Mesenchymal stem cell (in vitro differentiated cells and primary cell): ENCODE data around the gene DCTN4.

Experiments used
- DNase-seq: peaks from one replicate; pipeline ENCODE4 v3.0.0-alpha.2; 2013
- H2AFZ ChIP-seq: one replicate; pipeline ENCODE4 v1.6.1; 2013; ENCODE audit warnings: low read depth, mild to moderate bottlenecking, control low read depth, inconsistent platforms, low read length, moderate library complexity
- H2AK5ac ChIP-seq: 2 replicates; pipeline ENCODE4 v1.6.1; 2013; ENCODE audit warnings: low read length, moderate library complexity, mild to moderate bottlenecking, inconsistent platforms; ENCODE audit not compliant: severe bottlenecking
- H2BK120ac ChIP-seq: one replicate; pipeline ENCODE4 v1.6.1; 2013; ENCODE audit warnings: low read depth, mild to moderate bottlenecking, inconsistent platforms, low read length, moderate library complexity
- H2BK12ac ChIP-seq, 2 experiments: one replicate each; pipeline ENCODE4 v1.6.1; 2013; ENCODE audit warnings: inconsistent platforms in 2 of 2, low read length in 2 of 2, mild to moderate bottlenecking in 2 of 2, moderate library complexity in 2 of 2, control low read depth in 1 of 2
- H2BK15ac ChIP-seq: one replicate; pipeline ENCODE4 v1.6.1; 2013; ENCODE audit warnings: mild to moderate bottlenecking, low read depth, inconsistent platforms; ENCODE audit not compliant: poor library complexity, severe bottlenecking
- H2BK5ac ChIP-seq: 2 replicates; pipeline ENCODE4 v1.6.1; 2013; ENCODE audit warnings: low read depth, mild to moderate bottlenecking, low read length, control low read depth, inconsistent platforms; ENCODE audit not compliant: poor library complexity, severe bottlenecking
- H3K14ac ChIP-seq, 2 experiments: one replicate each; pipeline ENCODE4 v1.6.1; 2013; ENCODE audit warnings: inconsistent platforms in 2 of 2, low read length in 2 of 2, control low read depth in 1 of 2, mild to moderate bottlenecking in 1 of 2, moderate library complexity in 1 of 2
- H3K18ac ChIP-seq, 2 experiments: one replicate each; pipeline ENCODE4 v1.6.1; 2013; ENCODE audit warnings: inconsistent platforms in 2 of 2, low read length in 2 of 2, control low read depth in 1 of 2, low read depth in 1 of 2, mild to moderate bottlenecking in 1 of 2
- H3K23ac ChIP-seq, 2 experiments: one replicate each; pipeline ENCODE4 v1.6.1; 2013; ENCODE audit warnings: inconsistent platforms in 2 of 2, low read length in 2 of 2, mild to moderate bottlenecking in 2 of 2, moderate library complexity in 2 of 2, control low read depth in 1 of 2
- H3K27ac ChIP-seq: 2 replicates; pipeline ENCODE4 v1.5.1; 2013; ENCODE audit warnings: mild to moderate bottlenecking, moderate library complexity, low read length, control low read depth, inconsistent platforms; ENCODE audit not compliant: poor library complexity, severe bottlenecking
- H3K27me3 ChIP-seq, 2 experiments: 2 replicates each; pipeline versions ENCODE4 v1.6.1 to v1.7.0; 2013; ENCODE audit warnings: low read length in 2 of 2, mild to moderate bottlenecking in 2 of 2, moderate library complexity in 2 of 2, control low read depth in 1 of 2, inconsistent platforms in 1 of 2; ENCODE audit not compliant: control insufficient read depth in 1 of 2, insufficient read depth in 1 of 2
- H3K36me3 ChIP-seq, 2 experiments: 2 replicates each; pipeline versions ENCODE4 v1.6.1 to v1.7.0; 2013; ENCODE audit warnings: low read length in 2 of 2, control low read depth in 1 of 2, inconsistent platforms in 1 of 2, low read depth in 1 of 2, mild to moderate bottlenecking in 1 of 2; ENCODE audit not compliant: insufficient read depth in 2 of 2, control insufficient read depth in 1 of 2
- H3K4ac ChIP-seq, 2 experiments: one replicate each; pipeline ENCODE4 v1.6.1; 2013; ENCODE audit warnings: inconsistent platforms in 2 of 2, low read length in 2 of 2, mild to moderate bottlenecking in 2 of 2, moderate library complexity in 2 of 2, control low read depth in 1 of 2, low read depth in 1 of 2
- H3K4me1 ChIP-seq: 2 replicates; pipeline ENCODE4 v1.6.1; 2013; ENCODE audit warnings: low read depth, low read length, control low read depth; ENCODE audit not compliant: control insufficient read depth, insufficient read depth
- H3K4me2 ChIP-seq: 2 replicates; pipeline ENCODE4 v1.6.1; 2013; ENCODE audit warnings: low read length, mild to moderate bottlenecking, inconsistent platforms; ENCODE audit not compliant: poor library complexity, severe bottlenecking
- H3K4me3 ChIP-seq, 2 experiments: 2 replicates each; pipeline versions ENCODE4 v1.5.1 to v1.7.0; 2013; ENCODE audit warnings: low read length in 2 of 2, mild to moderate bottlenecking in 2 of 2, control low read depth in 1 of 2, low read depth in 1 of 2; ENCODE audit not compliant: insufficient read depth in 1 of 2
- H3K79me1 ChIP-seq: replicated peaks from 2 replicates; pipeline ENCODE4 v1.6.1; 2013; ENCODE audit warnings: mild to moderate bottlenecking, control low read depth, low read length, inconsistent platforms; ENCODE audit not compliant: poor library complexity, severe bottlenecking
- H3K9ac ChIP-seq: 2 replicates; pipeline ENCODE4 v1.7.0; 2013; ENCODE audit warnings: mild to moderate bottlenecking, low read length, moderate library complexity
- H3K9me3 ChIP-seq: 2 replicates; pipeline ENCODE4 v1.7.0; 2013; ENCODE audit warnings: mild to moderate bottlenecking, low read length; ENCODE audit not compliant: control insufficient read depth
- H4K8ac ChIP-seq: one replicate; pipeline ENCODE4 v1.6.1; 2013; ENCODE audit warnings: inconsistent platforms, mild to moderate bottlenecking, low read length, moderate library complexity
- H4K91ac ChIP-seq: one replicate; pipeline ENCODE4 v1.6.1; 2013; ENCODE audit warnings: mild to moderate bottlenecking, low read length, inconsistent platforms
- WGBS: methylation state at CpG from one replicate; pipeline ENCODE4 v1.1.7; 2013; ENCODE audit warnings: mixed read lengths; 5-methylcytosine and 5-hydroxymethylcytosine counted together

DCTN4 gene

DNA sequence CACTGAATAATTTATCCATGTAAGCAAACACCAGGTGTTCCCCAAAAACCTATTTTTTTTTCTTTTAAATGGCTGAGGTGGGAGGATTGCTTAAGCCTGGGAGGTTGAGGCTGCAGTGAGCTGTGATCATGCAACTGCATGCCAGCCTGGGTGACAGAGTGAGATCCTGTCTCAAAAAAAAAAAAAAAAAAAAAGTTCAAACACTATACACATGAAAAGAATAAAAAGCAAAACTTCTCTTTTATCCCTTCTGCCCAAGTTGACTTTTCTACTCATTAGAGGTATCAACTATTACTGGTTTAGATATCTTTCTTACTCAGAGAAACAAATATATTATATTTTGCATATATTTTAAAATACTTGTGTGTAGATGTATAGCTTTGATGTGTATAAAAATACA lies 17.8 kb downstream of the DCTN4 start:
- Histone ChIP-seq H2BK15ac (no peak overlapping the region), H2AK5ac (no peak overlapping the region), H3K4me2 (no peak overlapping the region), H2AFZ (no peak overlapping the region), H3K18ac (no peak overlapping the region), H3K4me3 (no peak overlapping the region), H3K9me3 (no peaks in the 10 kb centered on the region), H2BK5ac (no peak overlapping the region), H2BK12ac (no peak overlapping the region), H3K27ac (no peak overlapping the region), H3K4ac (no peak overlapping the region), H3K14ac (no peak overlapping the region), H3K79me1 (peaks cover 3% of the 10 kb centered on the region), H2BK120ac (no peak overlapping the region), H4K91ac (no peak overlapping the region), H3K9ac (no peak overlapping the region), H4K8ac (no peak overlapping the region), H3K23ac (no peak overlapping the region), H3K27me3 (no peaks in the 10 kb centered on the region), H3K36me3 (peaks cover 3 to 53% of the 10 kb centered on the region in 2 experiments), H3K4me1 (no peaks in the 10 kb centered on the region)
- DNase-seq = no peak

DNA sequence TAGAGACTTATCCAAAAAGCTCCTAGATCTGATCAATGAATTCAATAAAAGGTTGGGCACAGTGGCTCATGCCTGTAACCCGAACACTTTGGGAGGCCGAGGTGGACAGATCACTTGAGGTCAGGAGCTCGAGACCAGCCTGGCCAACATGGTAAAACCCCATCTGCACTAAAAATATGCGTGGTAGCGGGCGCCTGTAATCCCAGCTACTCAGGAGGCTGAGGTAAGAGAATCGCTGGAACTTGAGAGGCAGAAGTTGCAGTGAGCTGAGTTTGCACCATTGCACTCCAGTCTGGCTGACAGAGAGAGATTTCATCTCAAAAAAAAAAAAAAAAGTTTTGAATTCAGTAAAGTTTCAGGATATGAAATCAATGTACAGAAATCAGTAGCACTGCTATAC lies 20.0 kb downstream of the DCTN4 start:
- H3K4me2 ChIP-seq = no peak overlapping the region
- DNase-seq = no peak
- no peak overlapping the region for H3K9ac ChIP-seq
- no peaks in the 10 kb centered on the region for H3K9me3 ChIP-seq
- H2AK5ac ChIP-seq = no peak overlapping the region
- peaks cover 15 to 73% of the 10 kb centered on the region in 2 experiments for H3K36me3 ChIP-seq
- no peak overlapping the region for H2BK5ac ChIP-seq
- H3K4ac ChIP-seq = no peak overlapping the region
- no peak overlapping the region for H4K91ac ChIP-seq
- H3K4me1 ChIP-seq = no peaks in the 10 kb centered on the region
- H3K23ac ChIP-seq = no peak overlapping the region
- no peak overlapping the region for H2BK15ac ChIP-seq
- no peak overlapping the region for H3K27ac ChIP-seq
- H3K27me3 ChIP-seq = no peaks in the 10 kb centered on the region
- H3K14ac ChIP-seq = no peak overlapping the region
- no peak overlapping the region for H4K8ac ChIP-seq
- H3K4me3 ChIP-seq = no peak overlapping the region
- peaks cover 19% of the 10 kb centered on the region for H3K79me1 ChIP-seq
- no peak overlapping the region for H3K18ac ChIP-seq
- 99% methylated on average over 7 of the region's 7 CpGs for WGBS
- H2AFZ ChIP-seq = no peak overlapping the region
- H2BK120ac ChIP-seq = no peak overlapping the region
- H2BK12ac ChIP-seq = no peak overlapping the region

DNA sequence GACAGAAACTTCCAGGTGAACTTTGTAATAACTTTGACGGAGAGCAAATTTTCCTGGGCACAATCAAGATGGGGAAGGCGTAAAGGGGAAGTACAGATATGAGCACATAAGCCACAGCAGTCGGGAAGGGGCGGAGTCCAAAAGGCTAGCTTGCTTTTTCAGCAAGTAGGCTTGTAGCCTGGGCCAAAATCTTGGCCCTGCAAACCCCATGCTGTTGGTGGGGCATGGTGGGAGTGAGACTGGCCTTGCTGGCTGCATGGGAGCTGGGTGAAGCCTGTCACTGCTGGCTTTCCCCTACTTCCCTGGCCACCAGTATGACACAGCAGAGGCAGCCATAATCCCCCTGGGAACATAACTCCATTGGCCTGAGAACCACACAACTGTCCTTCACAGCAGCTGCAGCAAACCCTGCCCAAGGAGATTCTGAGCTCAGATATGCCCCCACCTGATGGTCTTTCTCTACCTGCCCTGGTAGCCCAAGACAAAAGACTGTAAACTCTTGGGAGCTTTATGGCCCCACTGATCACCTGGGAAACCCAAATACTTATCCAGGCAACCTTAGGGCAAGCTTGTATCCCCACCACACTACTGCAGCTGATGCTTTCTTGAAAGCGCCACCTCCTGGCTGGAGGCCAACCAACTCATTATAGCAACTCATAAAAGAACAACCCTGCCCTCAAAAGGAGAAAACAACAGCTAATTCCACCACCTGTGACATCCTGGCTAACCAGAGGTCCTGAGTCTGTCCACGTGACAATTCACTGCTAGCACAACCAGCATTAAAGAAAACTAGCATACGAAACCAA lies 24.0 kb downstream of the DCTN4 start:
- H4K8ac ChIP-seq = no peak overlapping the region
- no peak overlapping the region for H2BK120ac ChIP-seq
- no peaks in the 10 kb centered on the region for H3K27me3 ChIP-seq
- H3K4me3 ChIP-seq = no peak overlapping the region
- no peak for DNase-seq
- 97% methylated on average over 7 of the region's 7 CpGs for WGBS
- peaks cover 23% of the 10 kb centered on the region for H3K79me1 ChIP-seq
- no peak overlapping the region for H3K14ac ChIP-seq
- H3K18ac ChIP-seq = no peak overlapping the region
- peaks cover 17 to 85% of the 10 kb centered on the region in 2 experiments for H3K36me3 ChIP-seq
- no peak overlapping the region for H3K4ac ChIP-seq
- H3K4me2 ChIP-seq = no peak overlapping the region
- H2AFZ ChIP-seq = no peak overlapping the region
- no peaks in the 10 kb centered on the region for H3K9me3 ChIP-seq
- H3K27ac ChIP-seq = no peak overlapping the region
- no peak overlapping the region for H2AK5ac ChIP-seq
- no peak overlapping the region for H3K9ac ChIP-seq
- H4K91ac ChIP-seq = no peak overlapping the region
- H3K23ac ChIP-seq = no peak overlapping the region
- no peak overlapping the region for H2BK5ac ChIP-seq
- H2BK12ac ChIP-seq = no peak overlapping the region
- H3K4me1 ChIP-seq = no peaks in the 10 kb centered on the region
- no peak overlapping the region for H2BK15ac ChIP-seq

DNA sequence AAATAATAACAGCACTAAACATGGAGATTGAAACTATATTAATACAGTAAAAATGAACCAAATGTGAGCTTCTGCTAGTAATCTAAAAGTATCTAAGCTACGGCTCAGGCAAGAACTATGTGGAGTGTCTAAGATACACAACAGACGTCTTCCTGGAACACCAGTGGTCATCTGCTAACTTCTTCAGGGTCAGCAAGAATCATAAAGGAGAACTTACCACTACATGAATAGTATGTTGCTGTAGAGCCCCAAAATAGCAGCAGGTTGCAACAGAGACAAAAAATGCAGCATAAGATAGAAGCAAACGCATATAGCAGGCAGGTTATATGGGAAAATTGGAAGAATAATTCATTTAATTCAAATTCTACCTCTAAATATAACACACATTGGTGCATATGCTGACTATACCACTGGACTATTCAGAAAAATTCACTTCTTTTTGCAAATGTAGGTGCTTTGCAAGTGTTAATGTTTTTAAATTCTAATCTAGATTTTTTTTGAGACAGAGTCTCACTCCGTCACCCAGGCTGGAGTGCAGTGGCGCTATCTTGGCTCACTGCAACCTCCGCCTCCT lies 27.1 kb downstream of the DCTN4 start:
- Histone ChIP-seq H3K14ac (no peak overlapping the region), H3K4me3 (no peak overlapping the region), H4K91ac (no peak overlapping the region), H3K4me1 (no peaks in the 10 kb centered on the region), H3K4ac (no peak overlapping the region), H4K8ac (no peak overlapping the region), H2BK120ac (no peak overlapping the region), H2BK5ac (no peak overlapping the region), H3K27me3 (no peaks in the 10 kb centered on the region), H3K36me3 (peaks cover 20 to 93% of the 10 kb centered on the region in 2 experiments), H3K79me1 (peaks cover 23% of the 10 kb centered on the region), H3K9me3 (no peaks in the 10 kb centered on the region), H3K9ac (no peak overlapping the region), H2AK5ac (no peak overlapping the region), H3K18ac (no peak overlapping the region), H3K4me2 (no peak overlapping the region), H2AFZ (no peak overlapping the region), H2BK12ac (no peak overlapping the region), H3K27ac (no peak overlapping the region), H2BK15ac (no peak overlapping the region), H3K23ac (no peak overlapping the region)
- no peak for DNase-seq
- WGBS = 96% methylated on average over 5 of the region's 6 CpGs
